ENCODE measurements around the gene CAT.

Gene CAT

GRCh38 chr11:34508524-34508923 lies 69.8 kb downstream of the CAT start:
- no peak for ATAC-seq
- no peak for TF ChIP-seq TOX (CRISPR knock-in tag; IDR thresholded peaks at IDR 0.05; ENCODE audit: borderline replicate concordance)
- TF ChIP-seq ISL1 (CRISPR knock-in tag; IDR thresholded peaks at IDR 0.05), result no peak
- TF ChIP-seq RARB (CRISPR knock-in tag; IDR thresholded peaks at IDR 0.05), result no peak
- no peak for TF ChIP-seq SNAI2 (CRISPR knock-in tag; IDR thresholded peaks at IDR 0.05)
- TF ChIP-seq BACH2 (CRISPR knock-in tag; IDR thresholded peaks at IDR 0.05; ENCODE audit: borderline replicate concordance), result no peak
- no peak for TF ChIP-seq PATZ1 (CRISPR knock-in tag; IDR thresholded peaks at IDR 0.05; ENCODE audit: borderline replicate concordance)
- TF ChIP-seq GLIS3 (CRISPR knock-in tag; IDR thresholded peaks at IDR 0.05), result no peak
- no peak for TF ChIP-seq POU6F1 (CRISPR knock-in tag; IDR thresholded peaks at IDR 0.05; ENCODE audit: borderline replicate concordance, low read depth)
- no peak for TF ChIP-seq ZFP30 (CRISPR knock-in tag; IDR thresholded peaks at IDR 0.05)
- TF ChIP-seq CSDC2 (CRISPR knock-in tag; IDR thresholded peaks at IDR 0.05), result no peak
- no peak for TF ChIP-seq ZNF565 (CRISPR knock-in tag; conservative IDR thresholded peaks at IDR 0.05; ENCODE audit: low read depth)

- no peak for TF ChIP-seq PPARA (CRISPR knock-in tag; IDR thresholded peaks at IDR 0.05; ENCODE audit: borderline replicate concordance)
- no peak for TF ChIP-seq ZNF70 (CRISPR knock-in tag; IDR thresholded peaks at IDR 0.05)
- TF ChIP-seq ZFP30 (CRISPR knock-in tag; IDR thresholded peaks at IDR 0.05), result no peak
- no peak for TF ChIP-seq CSRNP3 (CRISPR knock-in tag; IDR thresholded peaks at IDR 0.05)
- TF ChIP-seq RARB (CRISPR knock-in tag; IDR thresholded peaks at IDR 0.05), result no peak
- TF ChIP-seq ZC3H10 (CRISPR knock-in tag; IDR thresholded peaks at IDR 0.05), result no peak
- TF ChIP-seq POU6F1 (CRISPR knock-in tag; IDR thresholded peaks at IDR 0.05; ENCODE audit: borderline replicate concordance, low read depth), result no peak
- no peak for TF ChIP-seq BACH2 (CRISPR knock-in tag; IDR thresholded peaks at IDR 0.05; ENCODE audit: borderline replicate concordance)
- no peak for ATAC-seq
These were observed 70.7 kb downstream of the CAT start for GRCh38 chr11:34509336-34509876.

GRCh38 chr11:34510218-34510617 lies 71.5 kb downstream of the CAT start:
- no peak for ATAC-seq
- TF ChIP-seq SNAI2 (CRISPR knock-in tag; IDR thresholded peaks at IDR 0.05) (no peak), ISL1 (CRISPR knock-in tag; IDR thresholded peaks at IDR 0.05) (no peak), OSR1 (CRISPR knock-in tag; IDR thresholded peaks at IDR 0.05) (no peak), PATZ1 (CRISPR knock-in tag; IDR thresholded peaks at IDR 0.05; ENCODE audit: borderline replicate concordance) (no peak), TSHZ2 (CRISPR knock-in tag; IDR thresholded peaks at IDR 0.05) (no peak), RARB (CRISPR knock-in tag; IDR thresholded peaks at IDR 0.05) (no peak), PPARA (CRISPR knock-in tag; IDR thresholded peaks at IDR 0.05; ENCODE audit: borderline replicate concordance) (no peak), ZNF565 (CRISPR knock-in tag; conservative IDR thresholded peaks at IDR 0.05; ENCODE audit: low read depth) (no peak), GLIS3 (CRISPR knock-in tag; IDR thresholded peaks at IDR 0.05) (no peak), CSRNP3 (CRISPR knock-in tag; IDR thresholded peaks at IDR 0.05) (no peak), TCF4 (CRISPR knock-in tag; IDR thresholded peaks at IDR 0.05; ENCODE audit: borderline replicate concordance) (no peak), ARNTL (CRISPR knock-in tag; IDR thresholded peaks at IDR 0.05; ENCODE audit: borderline replicate concordance, low read depth) (no peak), POU6F1 (CRISPR knock-in tag; IDR thresholded peaks at IDR 0.05; ENCODE audit: borderline replicate concordance, low read depth) (no peak)
